HG02678 (cell line): ENCODE data around the gene KCNH6.
A peak's percentile ranks its signal among the peaks of the same experiment; 100 is the strongest.

Source experiments
- ATAC-seq: cut with Tn5 transposase; IDR thresholded peaks from one replicate; pipeline ENCODE4 v1.9.1; 2021; ENCODE audit warnings: mild to moderate bottlenecking, moderate library complexity; ENCODE audit not compliant: unreplicated experiment

KCNH6 gene, protein sequence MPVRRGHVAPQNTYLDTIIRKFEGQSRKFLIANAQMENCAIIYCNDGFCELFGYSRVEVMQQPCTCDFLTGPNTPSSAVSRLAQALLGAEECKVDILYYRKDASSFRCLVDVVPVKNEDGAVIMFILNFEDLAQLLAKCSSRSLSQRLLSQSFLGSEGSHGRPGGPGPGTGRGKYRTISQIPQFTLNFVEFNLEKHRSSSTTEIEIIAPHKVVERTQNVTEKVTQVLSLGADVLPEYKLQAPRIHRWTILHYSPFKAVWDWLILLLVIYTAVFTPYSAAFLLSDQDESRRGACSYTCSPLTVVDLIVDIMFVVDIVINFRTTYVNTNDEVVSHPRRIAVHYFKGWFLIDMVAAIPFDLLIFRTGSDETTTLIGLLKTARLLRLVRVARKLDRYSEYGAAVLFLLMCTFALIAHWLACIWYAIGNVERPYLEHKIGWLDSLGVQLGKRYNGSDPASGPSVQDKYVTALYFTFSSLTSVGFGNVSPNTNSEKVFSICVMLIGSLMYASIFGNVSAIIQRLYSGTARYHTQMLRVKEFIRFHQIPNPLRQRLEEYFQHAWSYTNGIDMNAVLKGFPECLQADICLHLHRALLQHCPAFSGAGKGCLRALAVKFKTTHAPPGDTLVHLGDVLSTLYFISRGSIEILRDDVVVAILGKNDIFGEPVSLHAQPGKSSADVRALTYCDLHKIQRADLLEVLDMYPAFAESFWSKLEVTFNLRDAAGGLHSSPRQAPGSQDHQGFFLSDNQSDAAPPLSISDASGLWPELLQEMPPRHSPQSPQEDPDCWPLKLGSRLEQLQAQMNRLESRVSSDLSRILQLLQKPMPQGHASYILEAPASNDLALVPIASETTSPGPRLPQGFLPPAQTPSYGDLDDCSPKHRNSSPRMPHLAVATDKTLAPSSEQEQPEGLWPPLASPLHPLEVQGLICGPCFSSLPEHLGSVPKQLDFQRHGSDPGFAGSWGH

DNA sequence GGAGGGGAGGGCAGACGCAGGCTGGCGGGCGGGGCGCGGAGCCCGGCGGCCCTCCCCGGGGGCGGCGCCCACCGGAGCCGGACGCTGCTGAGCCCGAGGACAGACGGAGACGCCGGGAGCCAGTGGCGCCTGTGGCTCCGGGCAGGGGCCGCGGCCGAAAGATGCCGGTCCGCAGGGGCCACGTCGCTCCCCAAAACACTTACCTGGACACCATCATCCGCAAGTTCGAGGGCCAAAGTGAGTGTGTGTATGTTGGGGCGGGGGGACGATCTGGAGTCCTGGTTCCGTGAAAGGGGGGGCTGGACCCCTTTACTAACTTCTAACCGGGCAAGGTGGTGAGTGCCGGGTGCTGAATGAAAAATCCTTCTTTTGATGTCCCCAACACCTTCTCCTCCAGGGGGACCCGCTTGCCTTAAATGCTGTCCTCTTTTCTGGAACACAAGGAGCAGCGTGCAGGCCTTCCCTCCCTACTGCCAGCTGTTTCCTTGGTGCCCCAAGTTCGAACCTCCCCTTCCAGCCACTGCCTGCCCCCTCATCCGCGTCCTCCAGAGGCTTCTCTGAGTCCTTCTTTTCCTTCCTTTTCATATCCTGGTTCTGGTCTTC lies at the start of gene KCNH6:
TSS of gene KCNH6 (plus strand) at position 106 of the 603 bp plus-strand sequence. CDS start at position 162, 56 bp downstream.
- ATAC-seq: no peak

DNA sequence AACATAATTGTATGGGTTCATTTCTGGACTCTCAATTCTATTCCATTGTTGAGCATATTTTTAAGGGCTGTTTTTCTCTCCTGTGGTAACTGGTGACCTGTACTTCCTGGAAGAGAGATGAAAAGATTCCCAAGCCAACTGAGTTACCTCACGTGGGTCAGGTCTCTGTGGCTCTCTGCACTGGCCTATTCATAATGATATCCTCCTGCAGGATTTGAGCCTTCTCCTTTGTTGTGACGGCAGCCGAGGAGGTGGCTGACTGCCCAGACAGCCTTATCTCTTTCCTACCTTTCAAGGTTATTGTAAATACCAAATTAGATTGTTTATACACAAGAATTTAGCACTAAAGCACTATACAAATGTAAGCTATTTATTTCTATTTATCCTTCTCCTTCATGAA lies 49.0 kb upstream of the KCNH6 start:
- ATAC-seq: no peak

DNA sequence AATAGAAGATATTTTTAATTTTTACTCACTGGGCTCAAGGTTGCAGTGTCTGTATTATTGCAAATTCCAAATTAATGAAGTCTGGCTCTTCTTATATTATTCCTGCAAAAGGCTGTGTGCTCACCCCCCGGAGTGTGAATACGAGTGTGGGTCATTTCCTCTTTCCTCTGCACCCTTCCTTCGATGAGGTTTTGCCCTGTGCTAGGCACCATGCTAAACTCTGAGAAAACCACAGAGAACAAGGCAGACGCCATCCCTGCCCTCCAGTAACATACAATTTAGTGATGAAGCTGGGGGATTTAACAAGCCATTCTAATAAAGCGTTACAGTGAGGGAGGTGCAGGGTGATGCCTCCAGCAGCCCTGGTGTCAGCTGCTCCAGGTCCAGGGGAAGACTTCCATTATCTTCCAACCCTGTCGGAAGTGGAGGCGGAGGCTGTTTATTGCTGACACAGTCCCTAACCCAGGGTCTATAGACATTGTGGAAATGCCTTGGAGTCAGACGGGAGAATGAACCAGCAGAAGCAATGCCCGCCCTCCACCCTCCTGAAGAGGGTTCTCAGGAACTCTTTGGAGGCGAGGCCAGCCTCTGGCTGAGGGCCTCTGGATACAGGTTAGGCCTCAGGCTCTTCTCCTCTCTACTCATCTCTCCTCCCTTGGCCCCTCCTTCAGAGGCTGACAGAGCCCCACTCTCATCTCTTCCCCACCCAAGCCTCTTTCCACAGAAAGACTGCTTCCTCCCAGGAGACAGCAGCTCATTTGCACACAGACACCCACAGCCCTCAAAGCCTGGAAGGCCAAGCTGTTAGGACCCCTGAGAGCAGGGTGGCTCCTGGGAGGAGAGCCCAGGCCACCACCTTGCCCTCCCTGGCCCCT lies 48.3 kb upstream of the KCNH6 start:
- no peak for ATAC-seq

DNA sequence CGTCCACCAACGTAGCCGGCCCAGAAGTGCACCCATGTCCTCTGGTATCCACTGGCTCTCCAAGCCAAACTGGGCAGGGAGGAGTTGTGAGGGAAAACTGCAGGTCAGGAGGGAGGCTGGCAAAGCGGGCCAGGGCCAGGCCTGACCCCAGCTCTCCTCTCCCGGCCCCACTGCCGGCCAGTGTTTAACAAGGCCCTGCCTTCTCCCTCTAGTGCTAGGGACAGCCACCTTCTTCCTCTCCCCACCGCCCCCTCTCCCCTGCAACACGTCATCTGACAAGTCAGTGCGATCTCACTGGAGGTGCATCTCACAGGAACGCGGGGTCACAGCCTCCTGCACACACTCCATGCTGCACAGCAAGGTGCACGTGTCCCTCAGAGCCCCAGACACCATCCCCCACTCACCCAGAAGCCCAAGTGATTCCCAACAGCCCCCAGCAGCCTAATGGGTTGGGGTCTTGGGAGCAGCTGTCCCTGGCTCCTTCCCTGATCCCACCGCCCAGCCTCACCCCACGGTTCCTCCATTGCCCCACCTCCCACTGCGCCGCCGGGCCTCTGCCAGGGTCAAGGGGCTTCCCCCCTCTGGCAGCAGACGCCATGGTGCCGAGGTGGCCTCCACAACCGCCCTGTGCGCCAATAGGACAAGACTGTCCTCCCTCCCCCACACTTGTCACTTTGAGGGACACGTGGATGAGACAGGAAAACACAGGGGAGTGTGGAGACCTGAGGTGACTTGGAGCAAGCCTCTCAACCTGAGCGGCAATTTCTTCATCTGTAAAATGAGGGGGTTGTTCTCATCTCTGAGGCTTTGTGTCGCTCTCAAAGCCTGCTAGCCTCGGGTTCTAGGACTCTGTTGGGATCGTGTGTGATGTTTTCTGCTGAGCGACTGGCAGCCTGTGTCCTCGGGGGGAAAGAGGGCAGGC lies 47.4 kb upstream of the KCNH6 start:
- ATAC-seq: no peak

DNA sequence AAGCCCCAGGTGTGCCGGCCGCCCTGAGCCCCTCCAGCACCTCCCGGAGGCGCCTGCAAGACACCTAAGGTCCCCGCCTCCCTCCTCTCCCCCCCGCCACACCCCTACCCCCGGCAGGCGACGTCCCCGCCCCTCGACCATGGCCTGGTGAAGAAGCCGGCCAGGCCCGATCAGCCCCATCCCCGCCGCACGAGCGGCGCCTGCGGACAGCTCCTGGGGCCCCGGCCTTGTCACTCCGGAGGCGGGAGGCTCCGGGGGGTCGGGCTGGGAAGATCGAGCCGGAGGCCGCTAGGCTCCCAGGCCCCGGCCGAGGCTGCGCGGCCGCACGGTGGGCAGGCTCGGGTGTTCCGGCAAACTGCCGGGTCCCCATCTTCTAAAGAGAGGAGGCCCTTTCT lies 46.7 kb upstream of the KCNH6 start:
- ATAC-seq: peak; percentile 6

DNA sequence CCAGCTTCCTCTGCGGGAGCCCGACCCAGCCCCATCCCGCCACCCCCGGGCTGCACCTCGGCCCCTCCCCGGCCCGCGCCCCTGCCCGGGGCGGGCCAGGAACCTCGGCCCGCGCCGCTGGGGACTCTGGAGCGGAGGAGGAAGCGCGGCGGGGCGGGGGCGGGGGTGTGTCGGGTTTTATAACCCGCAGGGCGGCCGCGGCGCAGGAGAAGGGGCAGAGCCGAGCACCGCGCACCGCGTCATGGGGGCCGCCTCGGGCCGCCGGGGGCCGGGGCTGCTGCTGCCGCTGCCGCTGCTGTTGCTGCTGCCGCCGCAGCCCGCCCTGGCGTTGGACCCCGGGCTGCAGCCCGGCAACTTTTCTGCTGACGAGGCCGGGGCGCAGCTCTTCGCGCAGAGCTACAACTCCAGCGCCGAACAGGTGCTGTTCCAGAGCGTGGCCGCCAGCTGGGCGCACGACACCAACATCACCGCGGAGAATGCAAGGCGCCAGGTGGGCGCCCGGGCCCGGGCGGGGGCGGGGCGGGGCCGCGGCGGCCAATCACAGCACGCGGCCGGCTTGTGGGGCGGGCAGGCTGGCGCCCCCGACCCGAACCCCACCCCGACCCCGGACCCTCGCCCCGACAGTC lies 46.2 kb upstream of the KCNH6 start, which contains the start of gene ACE:
TSS of gene ACE (plus strand) at position 208 of the 626 bp plus-strand sequence. CDS start at position 242, 34 bp downstream.
- ATAC-seq: peak; percentile 49

DNA sequence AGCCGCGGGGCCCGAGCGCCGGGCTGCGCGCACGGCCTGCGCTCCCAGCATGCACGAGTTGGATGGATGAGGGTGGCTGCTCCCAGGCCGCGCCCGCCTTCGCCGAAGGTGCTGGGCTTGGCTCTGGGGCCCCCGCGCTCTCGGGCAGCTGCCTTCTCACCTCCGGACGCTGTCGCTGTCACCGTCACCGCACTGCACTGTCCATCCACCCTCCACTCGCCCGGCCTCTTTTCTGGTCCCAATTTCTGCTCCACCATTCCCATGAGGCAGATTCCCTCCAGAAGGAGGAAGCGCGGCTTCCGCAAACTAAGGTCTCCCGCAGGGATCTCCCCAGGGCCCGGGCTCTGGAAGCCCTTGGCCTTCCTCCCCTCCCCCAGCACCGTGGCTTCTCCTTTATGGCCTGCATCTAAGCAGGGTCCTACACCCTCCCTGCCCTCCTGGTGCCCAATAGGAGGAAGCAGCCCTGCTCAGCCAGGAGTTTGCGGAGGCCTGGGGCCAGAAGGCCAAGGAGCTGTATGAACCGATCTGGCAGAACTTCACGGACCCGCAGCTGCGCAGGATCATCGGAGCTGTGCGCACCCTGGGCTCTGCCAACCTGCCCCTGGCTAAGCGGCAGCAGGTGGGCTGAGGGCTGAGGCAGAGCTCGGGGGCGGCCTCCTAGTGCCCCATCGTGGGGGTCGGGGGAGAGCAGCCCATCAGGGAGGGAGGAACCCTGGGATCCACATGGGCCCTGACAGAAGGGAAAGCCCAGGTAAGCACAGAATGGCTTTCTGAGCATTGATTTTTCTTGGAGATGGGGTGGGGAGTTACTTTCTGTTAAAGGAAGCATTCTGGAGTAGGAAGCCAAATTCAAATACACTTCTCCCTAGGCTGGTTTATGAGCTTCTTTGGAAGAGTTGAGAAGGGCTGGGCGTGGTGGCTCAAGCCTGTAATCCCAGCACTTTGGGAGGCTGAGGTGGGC lies 45.4 kb upstream of the KCNH6 start:
- no peak for ATAC-seq

DNA sequence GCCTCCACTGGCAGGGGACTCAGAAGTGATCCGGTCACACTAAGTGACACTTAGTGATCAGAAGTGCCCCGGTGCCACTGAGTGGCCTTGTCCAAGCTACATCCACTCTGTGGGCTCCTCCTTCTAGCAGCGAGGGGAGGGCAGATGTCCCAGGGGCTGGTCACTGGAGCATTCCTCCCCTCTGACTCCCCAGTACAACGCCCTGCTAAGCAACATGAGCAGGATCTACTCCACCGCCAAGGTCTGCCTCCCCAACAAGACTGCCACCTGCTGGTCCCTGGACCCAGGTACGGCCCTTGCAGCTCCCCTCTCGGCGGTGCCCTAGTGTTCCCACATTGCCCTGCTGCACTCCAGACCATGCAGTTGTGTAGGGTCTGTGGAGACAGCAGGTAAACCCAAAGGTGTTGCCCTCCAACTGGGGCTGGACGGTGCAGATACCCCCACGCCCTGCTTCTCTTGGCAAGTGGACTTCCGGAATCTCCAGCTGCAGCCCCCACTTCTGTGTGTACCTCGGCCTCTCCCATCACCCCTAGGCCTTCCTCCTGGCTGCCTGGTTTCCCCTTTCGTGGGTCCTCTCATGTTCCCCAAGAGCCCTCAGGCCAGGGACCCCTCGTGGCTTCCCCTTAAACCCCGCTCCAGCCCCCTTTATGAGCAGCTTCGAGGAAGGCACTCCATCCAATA lies 44.2 kb upstream of the KCNH6 start:
- ATAC-seq: peak; percentile 73

DNA sequence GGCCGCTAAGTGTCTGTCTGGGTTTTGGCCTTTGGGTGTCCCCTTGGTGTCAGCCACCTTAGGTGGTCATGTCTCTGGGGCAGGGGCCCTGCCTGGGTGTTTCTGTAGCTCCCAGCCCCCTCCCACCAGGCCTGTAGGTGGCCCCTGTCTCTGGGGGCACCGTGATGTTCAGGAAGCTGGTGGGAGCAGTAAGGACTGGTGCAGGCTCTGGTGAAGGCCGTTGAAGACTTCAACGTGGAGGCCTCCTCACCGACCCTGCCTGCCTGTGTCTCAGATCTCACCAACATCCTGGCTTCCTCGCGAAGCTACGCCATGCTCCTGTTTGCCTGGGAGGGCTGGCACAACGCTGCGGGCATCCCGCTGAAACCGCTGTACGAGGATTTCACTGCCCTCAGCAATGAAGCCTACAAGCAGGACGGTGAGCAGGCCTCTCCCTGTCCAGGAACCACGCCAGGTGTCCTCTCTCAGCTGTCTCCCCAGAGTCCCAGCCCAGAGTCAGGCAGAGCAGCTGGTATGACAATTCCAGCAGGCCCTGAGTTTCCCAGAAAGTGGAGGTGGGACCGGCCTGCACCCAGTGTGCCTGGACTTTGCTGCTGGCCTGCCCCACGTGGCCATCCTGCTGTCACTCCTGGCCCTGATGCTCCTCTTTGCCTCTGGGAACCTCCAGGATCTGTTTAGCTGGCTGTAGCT lies 43.5 kb upstream of the KCNH6 start:
- ATAC-seq: no peak

DNA sequence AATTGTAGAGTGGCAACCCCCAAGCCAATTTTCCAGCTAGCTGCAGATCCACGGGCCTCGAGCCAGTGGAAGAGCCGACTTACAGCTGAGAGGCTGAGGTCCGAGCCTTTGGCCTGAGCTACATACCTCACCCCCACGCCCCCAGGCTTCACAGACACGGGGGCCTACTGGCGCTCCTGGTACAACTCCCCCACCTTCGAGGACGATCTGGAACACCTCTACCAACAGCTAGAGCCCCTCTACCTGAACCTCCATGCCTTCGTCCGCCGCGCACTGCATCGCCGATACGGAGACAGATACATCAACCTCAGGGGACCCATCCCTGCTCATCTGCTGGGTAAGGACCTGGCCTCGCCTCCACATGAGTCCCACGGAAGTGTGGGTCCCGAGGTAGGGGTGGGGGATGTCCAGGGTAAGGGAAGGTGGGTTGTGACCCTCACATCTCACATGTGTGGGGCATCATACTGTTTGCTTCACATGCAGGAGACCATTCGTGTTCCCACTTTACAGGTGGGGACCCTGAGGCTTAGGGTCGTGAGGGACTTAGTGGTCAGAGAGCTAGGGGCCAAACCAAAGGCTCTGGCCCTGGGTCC lies 42.9 kb upstream of the KCNH6 start:
- ATAC-seq: no peak

DNA sequence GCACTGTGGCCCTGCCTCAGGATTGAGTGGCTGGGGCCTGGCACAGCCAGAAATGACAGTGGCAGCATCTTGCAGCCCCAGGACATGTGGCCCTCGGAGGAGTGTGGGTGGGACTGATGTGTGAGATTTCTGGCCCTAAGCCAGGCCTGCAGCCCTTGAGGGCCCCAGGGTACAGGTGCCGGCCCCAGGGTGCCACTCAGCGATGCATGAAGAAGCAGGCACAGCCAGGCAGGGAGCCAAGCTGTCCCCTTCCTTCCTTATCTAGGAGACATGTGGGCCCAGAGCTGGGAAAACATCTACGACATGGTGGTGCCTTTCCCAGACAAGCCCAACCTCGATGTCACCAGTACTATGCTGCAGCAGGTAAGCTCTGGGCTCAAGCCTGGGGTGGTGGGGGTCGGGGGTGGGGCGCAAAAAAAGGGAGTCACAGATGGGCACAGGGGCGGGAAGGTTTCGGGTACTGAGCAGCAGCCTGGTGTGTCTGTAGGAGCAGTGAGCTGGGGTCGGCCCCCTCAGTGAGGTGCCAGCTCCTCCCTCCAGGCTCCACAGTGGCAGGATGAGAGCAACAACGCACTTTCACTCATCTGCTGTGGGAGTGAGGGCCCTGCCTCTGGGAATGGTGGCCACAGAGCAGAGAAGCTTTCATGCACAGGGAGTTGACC lies 42.2 kb upstream of the KCNH6 start:
- no peak for ATAC-seq

DNA sequence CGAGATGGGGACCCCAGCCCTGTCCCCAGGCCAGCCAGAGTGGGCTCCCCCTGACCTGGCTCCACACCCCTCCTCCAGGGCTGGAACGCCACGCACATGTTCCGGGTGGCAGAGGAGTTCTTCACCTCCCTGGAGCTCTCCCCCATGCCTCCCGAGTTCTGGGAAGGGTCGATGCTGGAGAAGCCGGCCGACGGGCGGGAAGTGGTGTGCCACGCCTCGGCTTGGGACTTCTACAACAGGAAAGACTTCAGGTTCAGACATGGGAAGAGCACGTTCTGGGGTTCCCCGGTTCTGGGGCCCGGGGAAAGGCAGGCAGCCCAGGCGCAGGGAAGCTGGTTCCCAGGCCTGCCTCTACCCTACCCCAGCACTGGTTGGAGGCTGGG lies 41.7 kb upstream of the KCNH6 start:
- no peak for ATAC-seq

DNA sequence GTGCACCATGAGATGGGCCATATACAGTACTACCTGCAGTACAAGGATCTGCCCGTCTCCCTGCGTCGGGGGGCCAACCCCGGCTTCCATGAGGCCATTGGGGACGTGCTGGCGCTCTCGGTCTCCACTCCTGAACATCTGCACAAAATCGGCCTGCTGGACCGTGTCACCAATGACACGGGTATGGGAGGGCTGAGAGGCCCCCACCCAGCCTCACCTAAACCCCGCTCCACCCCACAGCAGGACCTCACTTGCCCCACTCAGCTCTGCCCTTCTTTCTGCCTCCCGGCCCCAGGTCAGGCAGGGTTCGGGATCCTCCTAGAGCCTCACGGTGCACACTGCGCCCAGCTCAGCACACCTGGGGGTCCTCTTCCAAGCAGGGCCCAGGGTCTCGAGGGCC lies 40.6 kb upstream of the KCNH6 start:
- no peak for ATAC-seq

DNA sequence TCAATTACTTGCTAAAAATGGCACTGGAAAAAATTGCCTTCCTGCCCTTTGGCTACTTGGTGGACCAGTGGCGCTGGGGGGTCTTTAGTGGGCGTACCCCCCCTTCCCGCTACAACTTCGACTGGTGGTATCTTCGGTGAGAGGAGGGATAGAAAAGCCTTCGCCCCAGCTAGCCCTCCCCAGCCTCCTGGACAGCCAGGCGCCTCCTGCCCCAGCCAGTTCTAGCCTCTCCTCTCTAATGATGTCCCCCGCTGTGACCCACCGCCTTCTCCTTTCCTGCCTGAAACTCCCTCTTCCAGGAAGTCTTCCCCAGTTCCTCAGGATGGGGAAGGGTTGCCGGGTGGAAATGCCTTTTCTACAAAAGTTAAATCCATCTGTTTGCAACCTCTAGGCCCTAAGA lies 40.1 kb upstream of the KCNH6 start:
- no peak for ATAC-seq

DNA sequence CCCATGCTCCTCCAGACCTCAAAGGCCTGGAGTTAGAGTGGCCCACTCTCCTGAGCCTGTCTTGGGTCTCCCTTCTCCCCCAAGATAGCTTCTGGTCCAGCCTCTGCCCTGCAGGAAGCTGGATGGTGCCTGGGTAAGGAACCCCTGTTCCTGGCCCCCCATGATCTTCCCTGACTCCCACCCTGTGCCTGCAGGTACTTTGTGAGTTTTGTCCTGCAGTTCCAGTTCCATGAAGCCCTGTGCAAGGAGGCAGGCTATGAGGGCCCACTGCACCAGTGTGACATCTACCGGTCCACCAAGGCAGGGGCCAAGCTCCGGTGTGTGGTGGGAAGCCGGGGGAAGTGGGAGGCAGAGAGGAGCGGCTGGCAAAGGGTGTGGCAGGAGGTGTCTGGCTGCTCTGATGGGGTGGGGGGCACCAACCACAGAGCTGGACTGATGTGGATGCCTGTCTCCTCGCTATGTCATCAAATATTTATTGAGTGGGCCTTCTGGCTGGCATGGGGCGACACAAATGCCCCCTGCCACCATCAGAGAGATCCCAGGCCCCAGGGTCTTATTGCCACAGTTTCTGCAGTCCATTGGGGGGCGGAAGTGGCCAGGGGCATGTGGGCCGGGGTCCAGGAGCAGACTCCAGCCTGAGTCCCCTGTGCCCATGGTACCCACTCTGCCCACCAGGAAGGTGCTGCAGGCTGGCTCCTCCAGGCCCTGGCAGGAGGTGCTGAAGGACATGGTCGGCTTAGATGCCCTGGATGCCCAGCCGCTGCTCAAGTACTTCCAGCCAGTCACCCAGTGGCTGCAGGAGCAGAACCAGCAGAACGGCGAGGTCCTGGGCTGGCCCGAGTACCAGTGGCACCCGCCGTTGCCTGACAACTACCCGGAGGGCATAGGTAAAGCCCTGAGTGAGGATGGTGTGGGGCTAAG lies 39.2 kb upstream of the KCNH6 start:
- ATAC-seq: no peak
